HG03469 (cell line): ENCODE data around the gene C14orf119.
A peak's percentile ranks its signal among the peaks of the same experiment; 100 is the strongest.
"Not testable (repeated sequence)": the region's sequence is repeated elsewhere in the genome, so short reads cannot be mapped to it uniquely, and the experiment has no call there.

Experiments used
- ATAC-seq: cut with Tn5 transposase; IDR thresholded peaks from one replicate; pipeline ENCODE4 v1.9.1; 2021; ENCODE audit warnings: mild to moderate bottlenecking, moderate library complexity, moderate number of reproducible peaks; ENCODE audit not compliant: unreplicated experiment

Gene C14orf119

DNA sequence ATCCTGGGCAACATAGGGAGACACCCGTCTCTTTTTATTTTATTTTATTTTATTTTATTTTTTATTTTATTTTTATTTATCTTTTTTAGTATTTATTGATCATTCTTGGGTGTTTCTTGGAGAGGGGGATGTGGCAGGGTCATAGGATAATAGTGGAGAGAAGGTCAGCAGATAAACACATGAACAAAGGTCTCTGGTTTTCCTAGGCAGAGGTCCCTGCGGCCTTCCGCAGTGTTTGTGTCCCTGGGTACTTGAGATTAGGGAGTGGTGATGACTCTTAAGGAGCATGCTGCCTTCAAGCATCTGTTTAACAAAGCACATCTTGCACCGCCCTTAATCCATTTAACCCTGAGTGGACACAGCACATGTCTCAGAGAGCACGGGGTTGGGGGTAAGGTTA lies 12.3 kb downstream of the C14orf119 start:
- not testable (repeated sequence) for ATAC-seq

- ATAC-seq, result not testable (repeated sequence)
Measured at GRCh38 chr14:23108169-23108568, 12.9 kb downstream of the C14orf119 start.

GRCh38 chr14:23109769-23110168 lies 14.5 kb downstream of the C14orf119 start:
- ATAC-seq, result no peak

GRCh38 chr14:23110579-23111365 lies 15.5 kb downstream of the C14orf119 start:
- ATAC-seq, result no peak

- no peak for ATAC-seq
Measured at GRCh38 chr14:23112359-23113178, 17.3 kb downstream of the C14orf119 start.

- no peak for ATAC-seq
Measured at GRCh38 chr14:23113431-23114119, 18.3 kb downstream of the C14orf119 start.

- no peak for ATAC-seq
Measured at GRCh38 chr14:23114120-23114458, 18.8 kb downstream of the C14orf119 start.

DNA sequence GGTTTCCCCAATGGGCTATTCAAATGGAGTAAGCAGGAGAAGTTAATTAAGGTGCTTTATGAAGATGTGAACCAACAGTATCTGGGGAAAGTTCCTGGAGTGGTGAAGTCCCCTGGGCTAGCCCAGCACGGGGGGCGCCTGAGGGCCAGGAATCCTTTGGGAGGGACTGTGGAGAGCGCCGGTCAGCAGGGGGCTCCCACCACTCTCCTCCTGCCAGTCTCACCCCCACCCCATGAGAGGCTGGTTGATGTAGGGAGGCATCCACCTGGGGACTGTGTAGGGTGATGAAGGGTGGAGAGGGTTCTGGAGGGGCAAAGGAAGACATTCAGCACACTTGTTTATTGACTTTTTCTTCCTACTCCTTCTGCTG lies 19.3 kb downstream of the C14orf119 start:
- ATAC-seq, result no peak

- ATAC-seq, result no peak
Measured at GRCh38 chr14:23115039-23115731, 19.9 kb downstream of the C14orf119 start.

DNA sequence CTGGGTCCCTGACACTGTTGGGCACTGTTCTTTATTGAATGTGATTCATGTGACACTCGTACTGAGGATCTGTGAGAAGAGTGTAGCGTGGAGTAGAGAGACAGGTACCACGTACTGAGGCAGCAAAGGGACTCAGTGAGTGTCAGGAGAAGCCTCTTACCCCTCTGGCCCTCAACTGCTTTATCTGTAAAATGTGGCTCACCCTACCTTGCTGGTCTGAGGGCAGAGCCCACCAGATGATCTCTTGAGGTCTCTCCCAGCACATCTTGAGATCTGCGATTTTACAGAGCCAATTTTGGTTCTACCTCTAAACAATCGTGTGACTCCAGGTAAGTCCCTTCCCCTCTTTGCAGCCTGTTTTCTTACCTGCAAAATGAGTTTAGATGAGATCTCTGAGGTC lies 20.6 kb downstream of the C14orf119 start:
- ATAC-seq, result no peak

- ATAC-seq, result no peak
Measured at GRCh38 chr14:23117371-23118020, 22.2 kb downstream of the C14orf119 start.

GRCh38 chr14:23118506-23119362 lies 23.4 kb downstream of the C14orf119 start, which contains the start of gene CEBPE:
CEBPE (minus strand) TSS chr14:23119255; CDS start chr14:23119091, 164 bp downstream.
- no peak for ATAC-seq

DNA sequence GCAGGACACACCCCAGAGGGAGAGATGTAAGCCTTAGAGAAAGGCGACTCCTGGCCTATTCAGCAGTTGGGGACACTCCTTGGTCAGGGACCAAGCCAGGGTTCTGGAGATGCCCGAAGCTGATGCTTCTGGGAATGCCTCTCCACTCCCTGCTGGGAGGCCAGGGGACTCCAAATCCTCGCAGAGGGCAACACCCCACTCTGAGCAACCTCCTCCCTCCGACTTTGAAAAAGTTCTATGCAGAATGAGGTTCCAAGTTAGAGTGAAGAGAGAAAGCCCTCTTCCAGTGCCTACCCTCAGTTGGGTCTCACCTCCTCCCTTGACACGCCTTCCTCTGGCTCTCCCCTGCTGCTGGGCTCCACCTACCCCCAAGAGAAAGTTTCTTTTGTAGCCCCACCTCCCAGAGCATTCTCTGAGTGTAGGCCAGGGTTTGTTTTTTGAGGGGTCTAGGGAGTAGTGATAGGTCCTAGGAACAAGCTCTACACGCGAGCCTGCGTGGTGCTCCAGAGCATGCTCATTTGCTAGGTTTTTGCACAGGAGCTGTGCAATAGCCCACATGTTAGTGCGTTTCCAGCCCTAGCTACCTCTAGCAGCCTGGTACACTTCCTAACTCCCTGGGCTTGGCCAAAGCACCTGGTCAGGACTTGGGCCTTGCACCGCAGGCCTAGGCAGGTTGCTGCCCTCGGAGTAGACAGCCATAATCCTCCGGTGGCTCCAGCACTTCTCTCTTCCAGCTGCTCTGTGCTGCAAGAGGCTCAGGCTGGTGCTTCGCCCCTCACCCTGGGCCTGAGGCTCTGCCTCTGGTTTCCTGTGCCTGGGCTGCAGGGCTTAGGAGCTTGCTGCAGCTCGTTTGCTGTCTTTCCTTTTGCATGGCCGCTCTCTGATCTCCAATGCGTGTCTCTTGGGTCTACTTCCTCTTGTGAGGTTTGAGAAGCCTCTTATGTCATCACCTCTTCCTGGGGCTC lies 24.3 kb downstream of the C14orf119 start:
- ATAC-seq, result no peak

GRCh38 chr14:23120541-23121251 lies 25.4 kb downstream of the C14orf119 start:
- ATAC-seq, result peak; percentile 45

DNA sequence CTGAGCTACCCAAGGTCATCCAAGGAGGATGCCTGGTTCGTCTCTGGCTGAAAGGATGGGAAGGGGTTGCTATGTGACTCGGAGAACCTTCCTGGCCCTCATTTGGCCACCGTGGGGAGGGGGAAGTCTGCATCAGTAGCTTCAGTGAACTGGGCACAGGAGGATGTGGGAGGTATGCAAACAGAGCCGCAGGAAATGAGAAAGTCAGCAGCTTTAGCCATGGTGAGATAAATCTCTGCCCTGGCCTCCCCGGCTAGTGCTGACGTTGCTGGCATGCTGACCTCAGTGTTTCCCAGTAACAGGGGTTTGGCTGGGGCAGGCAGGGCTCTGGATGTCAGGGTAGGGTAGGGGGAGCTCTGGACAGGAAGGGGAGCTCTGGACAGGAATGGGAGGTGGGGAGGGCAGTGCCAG lies 26.1 kb downstream of the C14orf119 start:
- no peak for ATAC-seq

DNA sequence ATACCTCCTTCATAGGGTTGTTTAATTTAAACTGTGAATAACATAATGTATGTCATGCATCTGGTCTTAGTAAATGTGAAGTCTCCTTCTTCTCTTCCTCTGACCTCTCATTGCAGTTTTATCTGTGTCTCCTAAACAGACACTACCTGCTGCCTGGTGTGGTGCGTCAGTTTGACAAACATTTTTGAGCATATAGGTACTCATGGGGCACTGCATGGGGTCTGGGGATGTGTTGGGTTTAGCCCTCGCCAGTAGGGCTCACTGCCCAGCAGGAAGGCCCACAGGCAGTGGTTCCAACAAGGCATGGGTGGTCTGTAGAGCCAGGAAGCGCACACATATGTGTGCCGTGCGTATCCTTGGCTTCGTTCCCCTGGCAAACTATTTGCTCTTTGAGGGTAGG lies 26.8 kb downstream of the C14orf119 start:
- ATAC-seq, result no peak

DNA sequence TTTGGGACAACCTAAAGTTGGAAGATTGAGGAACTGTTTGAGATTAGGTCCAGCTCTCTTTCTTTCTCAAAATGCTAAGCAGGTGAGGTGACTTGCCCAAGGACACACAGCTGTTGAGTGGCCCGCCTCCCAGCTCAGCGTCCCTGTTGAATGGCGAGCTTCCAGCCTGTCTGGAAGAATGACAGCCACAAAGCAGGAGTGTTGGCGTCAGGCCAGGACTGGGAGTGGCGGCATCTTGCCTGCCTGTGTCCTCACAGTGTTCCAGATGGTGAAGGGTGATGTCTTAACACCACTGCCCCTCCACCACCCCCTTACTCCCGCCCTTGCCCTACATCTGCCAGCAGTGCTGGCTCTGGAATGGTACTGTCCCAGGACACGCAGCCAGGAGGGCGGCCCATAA lies 28.1 kb downstream of the C14orf119 start:
- ATAC-seq, result no peak
